Stimulated activated CD8-positive, alpha-beta memory T cell treated with anti-CD3 and anti-CD28 coated beads, Interleukin-4, amount 100 ng/mL, for 1 hour (primary cell): ENCODE measurements around the gene UBXN10.

Source experiments
- DNase-seq, 2 donors: peaks; one replicate each; pipeline ENCODE4 v3.0.0-alpha.2; 2020; ENCODE audit warnings: low read depth in 2 of 2, low spot score in 1 of 2

The UBXN10 gene, protein sequence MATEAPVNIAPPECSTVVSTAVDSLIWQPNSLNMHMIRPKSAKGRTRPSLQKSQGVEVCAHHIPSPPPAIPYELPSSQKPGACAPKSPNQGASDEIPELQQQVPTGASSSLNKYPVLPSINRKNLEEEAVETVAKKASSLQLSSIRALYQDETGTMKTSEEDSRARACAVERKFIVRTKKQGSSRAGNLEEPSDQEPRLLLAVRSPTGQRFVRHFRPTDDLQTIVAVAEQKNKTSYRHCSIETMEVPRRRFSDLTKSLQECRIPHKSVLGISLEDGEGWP

GRCh38 chr1:20185834-20186782, at the start of gene UBXN10, which contains the start of gene PLA2G2C:
UBXN10 (plus strand) TSS chr1:20186096; CDS start chr1:20190562, 4,466 bp downstream.
PLA2G2C (minus strand) TSS chr1:20186518; CDS start chr1:20177363, 9,155 bp downstream.
- no peak for DNase-seq

DNA sequence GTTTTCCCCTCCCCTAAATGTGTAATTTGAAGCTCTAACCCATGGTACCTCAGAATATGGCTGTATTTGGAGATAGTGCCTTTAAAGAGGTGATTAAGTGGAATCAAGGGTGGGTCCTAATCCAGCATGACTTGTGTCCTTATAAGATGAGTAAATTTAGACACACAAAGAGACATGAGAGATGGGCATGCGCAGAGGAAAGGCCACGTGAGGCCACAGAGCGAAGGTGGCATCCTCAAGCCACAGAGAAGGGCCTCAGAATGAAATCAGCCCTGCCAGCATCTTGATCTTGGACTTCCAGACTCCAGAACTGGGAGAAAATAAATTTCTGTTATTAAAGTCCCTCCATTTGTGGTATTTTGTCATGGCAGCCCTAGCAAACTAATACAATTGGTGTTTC, 49.6 kb upstream of the UBXN10 start:
- DNase-seq = no peak

DNA sequence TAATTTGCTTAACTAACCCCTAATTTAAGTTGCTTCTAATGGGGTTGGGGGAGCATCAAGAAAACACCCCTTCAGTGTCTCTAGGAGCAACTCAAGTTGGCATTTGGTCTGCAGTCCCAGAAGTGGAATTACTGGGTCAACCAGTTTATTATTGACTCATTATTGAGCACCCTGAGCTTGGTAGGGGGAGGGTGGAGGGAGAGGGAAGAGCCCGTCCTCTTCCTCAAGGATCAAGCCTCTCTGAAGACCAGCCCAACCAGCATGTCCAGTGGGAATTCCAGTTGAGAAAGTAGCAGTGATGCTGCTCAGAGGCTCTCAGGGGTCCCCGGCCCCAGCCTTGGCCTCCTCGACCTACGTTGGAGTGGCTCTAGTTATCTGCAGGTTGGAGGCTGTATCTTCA, 48.8 kb upstream of the UBXN10 start:
- no peak for DNase-seq

GRCh38 chr1:20137604-20138003, 48.3 kb upstream of the UBXN10 start:
- no peak for DNase-seq

- no peak for DNase-seq
Measured at GRCh38 chr1:20138346-20138745, 47.5 kb upstream of the UBXN10 start.

DNA sequence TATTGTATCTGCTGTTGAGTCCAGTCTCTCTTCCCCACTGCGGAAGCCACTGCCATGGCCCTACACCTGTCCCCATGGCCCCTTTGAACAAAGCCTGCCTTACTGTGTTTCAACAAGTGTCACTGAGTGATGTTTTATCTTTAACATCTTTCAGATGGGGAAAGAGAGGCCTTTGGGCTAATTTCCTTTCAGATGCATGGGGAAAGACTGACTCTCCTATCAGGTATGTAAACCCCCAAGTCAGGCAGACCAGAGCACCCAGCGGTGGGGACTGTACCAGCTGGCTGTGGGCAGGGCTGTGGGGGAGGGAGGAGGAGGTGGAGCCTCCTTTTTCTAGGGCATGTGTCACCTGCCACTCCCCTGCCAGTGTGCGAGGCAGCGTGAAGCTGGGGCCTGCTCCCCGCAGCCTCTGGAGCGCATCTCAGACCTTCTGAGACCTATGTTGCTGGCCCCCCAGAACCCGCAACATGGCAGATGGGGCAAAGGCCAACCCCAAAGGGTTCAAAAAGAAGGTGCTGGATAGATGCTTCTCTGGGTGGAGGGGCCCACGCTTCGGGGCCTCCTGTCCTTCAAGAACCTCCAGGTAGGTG, 46.8 kb upstream of the UBXN10 start, which contains the start of gene PLA2G2F:
TSS of gene PLA2G2F (plus strand) at position 363 of the 590 bp plus-strand sequence. CDS start at position 468, 105 bp downstream.
- DNase-seq = no peak

GRCh38 chr1:20139776-20140612, 45.9 kb upstream of the UBXN10 start:
- DNase-seq = no peak

GRCh38 chr1:20141001-20141400, 44.9 kb upstream of the UBXN10 start:
- no peak for DNase-seq

- no peak for DNase-seq
Measured at GRCh38 chr1:20141466-20141865, 44.4 kb upstream of the UBXN10 start.

DNA sequence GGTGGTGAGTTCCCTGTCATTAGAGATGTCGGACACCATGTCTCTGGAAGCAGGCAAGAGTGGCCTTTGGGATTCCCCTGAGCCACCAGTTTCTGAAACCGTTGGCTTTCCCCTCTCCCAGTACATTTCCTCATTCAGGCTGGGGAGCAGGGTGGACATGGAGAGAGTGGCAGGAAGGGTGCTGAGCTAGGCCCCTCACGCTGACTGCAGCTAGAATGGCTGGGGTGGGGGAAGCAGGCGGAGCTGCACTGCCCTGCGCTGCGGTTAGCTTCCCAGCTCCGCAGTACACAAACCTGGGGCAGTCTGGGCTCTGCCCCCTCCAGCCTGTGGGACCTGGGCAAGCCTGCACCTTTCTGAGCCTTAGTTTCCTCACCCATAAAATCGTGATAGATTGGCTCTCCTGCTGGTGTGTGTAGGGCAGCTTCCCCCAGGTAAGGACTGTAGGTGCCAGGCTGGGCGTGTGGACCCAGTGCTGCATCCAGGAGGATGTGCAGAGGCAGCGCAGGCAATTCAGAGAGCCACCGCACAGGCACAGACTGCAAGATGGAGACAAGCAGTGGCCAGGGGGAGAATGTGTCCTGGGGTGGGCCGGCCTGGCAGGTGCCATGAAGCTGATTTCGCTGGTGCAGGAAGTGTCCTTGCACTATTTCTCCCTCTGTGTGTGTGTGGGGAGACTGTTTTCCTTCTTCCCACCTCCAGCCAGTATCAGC, 43.7 kb upstream of the UBXN10 start:
- DNase-seq = no peak

DNA sequence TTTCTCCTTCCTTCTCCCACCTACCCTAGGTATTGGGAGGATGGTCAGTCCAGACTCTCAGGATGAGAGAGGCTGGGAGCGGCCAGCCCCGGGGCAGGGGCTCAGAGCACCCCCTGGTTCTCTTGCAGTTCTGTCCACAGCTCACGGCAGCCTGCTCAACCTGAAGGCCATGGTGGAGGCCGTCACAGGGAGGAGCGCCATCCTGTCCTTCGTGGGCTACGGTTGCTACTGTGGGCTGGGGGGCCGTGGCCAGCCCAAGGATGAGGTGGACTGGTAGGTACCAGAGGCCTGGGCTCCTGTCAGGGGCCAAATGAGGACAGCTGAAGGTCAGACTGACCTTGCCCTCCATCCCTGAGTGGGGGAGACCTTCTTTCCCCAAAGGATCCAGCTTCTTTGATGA, 42.6 kb upstream of the UBXN10 start:
- no peak for DNase-seq

DNA sequence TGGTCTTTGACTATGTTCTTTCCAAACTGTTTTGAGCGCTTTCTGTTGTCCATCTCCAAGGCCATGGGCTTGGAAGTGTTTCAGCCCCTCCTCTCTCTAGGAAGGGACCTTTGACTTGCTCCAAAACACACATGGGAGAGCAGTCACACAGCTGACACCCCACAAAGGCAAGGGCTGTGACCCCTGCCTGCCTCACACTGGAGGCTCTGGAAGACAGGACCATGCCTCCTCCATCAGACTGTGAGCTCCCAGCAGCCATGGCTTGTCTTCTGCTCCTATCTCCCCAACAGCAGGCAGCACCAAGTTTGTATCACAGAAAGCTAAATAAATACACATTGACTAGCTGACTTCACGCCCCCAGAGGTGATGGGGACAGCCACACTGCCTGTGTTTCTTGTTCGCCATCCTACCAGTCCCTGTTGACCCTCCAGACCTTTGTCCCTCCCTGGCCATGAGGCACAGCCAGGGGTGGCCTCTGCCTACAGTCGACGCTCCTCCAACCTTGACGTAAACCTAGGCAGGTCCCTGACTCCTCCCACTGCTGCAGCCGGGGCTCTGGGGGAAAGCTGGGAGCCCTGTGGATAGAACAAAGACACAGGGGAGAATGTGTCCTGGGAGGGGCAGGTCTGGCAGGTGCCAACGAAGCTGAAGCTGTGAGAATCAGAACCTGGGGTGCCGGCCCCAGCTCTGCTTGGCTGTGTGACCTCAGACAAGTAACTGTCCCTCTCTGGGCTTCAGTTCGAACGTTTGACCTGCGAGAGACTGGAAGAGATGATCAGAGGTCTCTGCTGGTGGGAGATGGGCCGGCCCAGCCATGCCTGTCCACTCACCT, 41.9 kb upstream of the UBXN10 start:
- no peak for DNase-seq

- DNase-seq = no peak
Measured at GRCh38 chr1:20147846-20148570, 37.9 kb upstream of the UBXN10 start.

GRCh38 chr1:20148571-20149500, 37.1 kb upstream of the UBXN10 start:
- no peak for DNase-seq

DNA sequence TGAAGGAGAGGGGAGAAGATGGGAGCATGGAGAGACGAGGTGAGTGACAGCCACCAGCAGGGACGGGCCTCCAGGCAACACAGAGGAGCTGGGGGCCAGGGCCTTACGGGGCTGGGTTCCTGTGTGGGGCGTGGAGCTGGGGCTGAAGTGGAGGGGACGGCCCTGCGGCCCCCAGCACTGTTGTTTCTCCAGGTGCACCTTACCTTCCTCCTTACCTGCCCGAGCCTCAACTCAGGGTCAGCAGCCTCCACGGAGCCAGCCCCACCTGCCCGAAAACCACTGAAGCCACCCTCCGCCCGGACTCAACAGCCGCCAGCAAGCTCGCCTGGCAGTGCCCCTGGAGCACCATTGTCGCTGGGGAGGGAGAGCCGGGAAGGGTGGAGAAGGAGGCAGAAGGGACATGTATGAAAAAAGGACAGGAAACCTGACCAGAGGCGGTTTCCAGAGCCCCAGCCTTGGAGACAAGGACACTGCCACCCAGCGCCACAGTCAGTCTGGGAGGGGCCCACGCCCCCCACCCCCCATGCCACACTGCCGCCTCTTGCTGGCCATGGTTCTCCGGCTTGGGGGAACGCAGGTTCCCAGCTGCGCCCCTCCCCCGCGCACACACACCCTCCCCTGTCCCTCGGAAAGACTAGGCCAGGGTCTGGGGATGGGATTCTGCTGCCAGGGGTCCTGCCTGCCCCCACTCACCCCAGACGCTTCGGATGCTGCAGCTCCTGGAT, 36.1 kb upstream of the UBXN10 start:
- no peak for DNase-seq

- DNase-seq = no peak
Measured at GRCh38 chr1:20150326-20150705, 35.6 kb upstream of the UBXN10 start.

DNA sequence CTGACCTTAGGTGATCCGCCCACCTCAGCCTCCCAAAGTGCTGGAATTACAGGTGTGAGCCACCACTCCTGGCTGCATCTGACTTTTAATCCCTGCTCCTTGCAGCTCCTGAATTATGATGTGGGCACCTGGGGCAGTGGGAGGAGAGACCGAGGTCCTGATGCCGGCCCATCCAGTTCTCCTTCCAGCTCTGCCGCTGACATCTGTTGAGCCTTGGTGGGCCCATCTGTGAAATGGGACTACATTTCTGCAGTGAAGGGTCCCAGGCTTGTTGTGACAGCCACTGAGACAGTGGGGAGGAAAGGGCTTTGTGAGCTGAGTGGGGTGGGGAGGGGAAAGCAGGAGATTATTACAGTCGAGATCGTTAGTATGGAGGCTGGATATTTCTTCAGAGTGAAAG, 34.9 kb upstream of the UBXN10 start:
- DNase-seq = no peak
